ENCODE measurements around the gene SPON1. TPM values are rescaled to one million over a fixed set of nuclear protein-coding genes. Genes with fewer than 3 reads are reported as not detected.

SPON1 gene
- total and polyA plus RNA-seq, 2 of the 8 experiments (the other 6 are each of a cell fraction or from before 2014, with no cell fraction given): 1.5 to 5.4 TPM

GRCh38 chr11:14111496-14111895 lies 149.0 kb downstream of the SPON1 start:
- Histone ChIP-seq H3K56ac (replicated peaks; ENCODE audit: insufficient read length, low read depth, low read length) (no peak overlapping the region), H2BK120ac (replicated peaks; ENCODE audit: low read depth, low read length) (no peak overlapping the region), H3K9me3 (ENCODE audit: insufficient read depth in 2 of 2, low read depth in 1 of 2, low read length in 1 of 2) (no peaks in the 10 kb centered on the region), H2BK5ac (ENCODE audit: low read depth, low read length) (no peak overlapping the region), H4K91ac (replicated peaks; ENCODE audit: insufficient read length, low read length) (no peak overlapping the region), H3K23ac (ENCODE audit: insufficient read length) (no peak overlapping the region), H3K27ac (ENCODE audit: low read depth, low read length) (no peak overlapping the region), H3K79me2 (ENCODE audit: control insufficient read depth in 1 of 2, insufficient read depth in 2 of 2, low read length in 2 of 2) (no peaks in the 10 kb centered on the region), H3K4me1 (replicated peaks in 1 of 4; ENCODE audit: control insufficient read depth in 3 of 4, insufficient read depth in 4 of 4, low read length in 3 of 4) (peaks cover 0 to 3% (median 0%) of the 10 kb centered on the region in 4 experiments; a peak in 1 of 7 replicates), H2BK20ac (ENCODE audit: low read length) (no peak overlapping the region), H3K23me2 (ENCODE audit: low read depth, low read length) (no peaks in the 10 kb centered on the region), H3K18ac (ENCODE audit: extremely low read depth, low read length) (no peak overlapping the region), H3K14ac (ENCODE audit: insufficient read length) (no peak overlapping the region), H3K4me2 (ENCODE audit: insufficient read depth in 1 of 2, low read depth in 2 of 2, low read length in 2 of 2) (no peak overlapping the region), H4K8ac (ENCODE audit: extremely low read depth, insufficient read depth, low read length) (no peak overlapping the region), H3K4me3 (ENCODE audit: extremely low read depth in 1 of 4, insufficient read depth in 2 of 4, low read depth in 3 of 4, low read length in 4 of 4) (no peak overlapping the region), H3K4ac (replicated peaks; ENCODE audit: insufficient read length, low read depth, low read length) (no peak overlapping the region), H2AK5ac (ENCODE audit: low read depth, low read length) (no peak overlapping the region), H2BK12ac (ENCODE audit: low read depth, low read length) (no peak overlapping the region), H3K27me3 (replicated peaks in 1 of 4; ENCODE audit: control insufficient read depth in 3 of 4, extremely low read depth in 1 of 4, insufficient read depth in 3 of 4, low read length in 3 of 4) (no peaks in the 10 kb centered on the region), H4K20me1 (replicated peaks in 1 of 2; ENCODE audit: control insufficient read depth in 1 of 2, insufficient read depth in 2 of 2, low read length in 2 of 2) (no peaks in the 10 kb centered on the region), H3K9ac (replicated peaks in 1 of 4; ENCODE audit: extremely low read depth in 1 of 4, low read depth in 3 of 4, low read length in 3 of 4) (no peak overlapping the region), H2BK15ac (ENCODE audit: low read length) (no peak overlapping the region), H4K5ac (ENCODE audit: insufficient read length, low read depth, low read length) (no peak overlapping the region), H3K79me1 (ENCODE audit: low read depth, low read length) (no peaks in the 10 kb centered on the region), H3K36me3 (ENCODE audit: control insufficient read depth in 2 of 4, insufficient read depth in 4 of 4, low read length in 3 of 4) (no peaks in the 10 kb centered on the region), H2AFZ (ENCODE audit: low read length) (no peak overlapping the region)
- WGBS, 2 experiments (ENCODE audit: extremely low coverage in 1 of 2, insufficient coverage in 1 of 2, insufficient read length in 1 of 2, insufficient replicate concordance in 2 of 2, low coverage in 1 of 2, low lambda C conversion rate in 2 of 2, missing lambda C conversion rate in 1 of 2): 50% methylated on average over 2 of the region's 2 CpGs; no CpG with 5 or more reads in 1 of the 2 experiments
- ChIA-PET CTCF (ENCODE audit: partially characterized antibody) (interaction anchor here (0.7 kb wide), 1 partner anchor 331 kb away, joined by 5 read pairs; no protein-coding TSS in a partner anchor), POLR2A (ENCODE audit: partially characterized antibody) (no interaction called here)
- FAIRE-seq (no peak), DNase-seq (ENCODE audit: low read depth in 1 of 2, low spot score in 2 of 2) (no peak)
- TF ChIP-seq SRF (IDR thresholded peaks at IDR 0.05; ENCODE audit: low read depth, low read length) (no peak), EZH2 (IDR thresholded peaks at IDR 0.05; ENCODE audit: low read depth, low read length, severe bottlenecking) (no peak), SP4 (IDR thresholded peaks at IDR 0.05; ENCODE audit: low read length) (no peak), SAP30 (IDR thresholded peaks at IDR 0.05; ENCODE audit: insufficient read depth, insufficient replicate concordance, low read length) (no peak)
